Activated naive CD8-positive, alpha-beta T cell (primary cell): Measurements from ENCODE around the gene KDM5C.

Source experiments
- H3K27ac Mint-ChIP-seq: one replicate; pipeline ENCODE4 v1.8.0; 2021; ENCODE audit warnings: mixed read lengths
- H3K27me3 Mint-ChIP-seq: one replicate; pipeline ENCODE4 v1.8.0; 2021; ENCODE audit warnings: mixed read lengths
- H3K36me3 Mint-ChIP-seq: one replicate; pipeline ENCODE4 v1.8.0; 2021; ENCODE audit warnings: mixed read lengths
- H3K4me1 Mint-ChIP-seq: one replicate; pipeline ENCODE4 v1.8.0; 2021; ENCODE audit warnings: low read depth, mixed read lengths
- H3K4me3 Mint-ChIP-seq: one replicate; pipeline ENCODE4 v1.8.0; 2021; ENCODE audit warnings: mild to moderate bottlenecking, mixed read lengths
- H3K9me3 Mint-ChIP-seq: one replicate; pipeline ENCODE4 v1.8.0; 2021; ENCODE audit warnings: low read depth, mixed read lengths

KDM5C gene

DNA sequence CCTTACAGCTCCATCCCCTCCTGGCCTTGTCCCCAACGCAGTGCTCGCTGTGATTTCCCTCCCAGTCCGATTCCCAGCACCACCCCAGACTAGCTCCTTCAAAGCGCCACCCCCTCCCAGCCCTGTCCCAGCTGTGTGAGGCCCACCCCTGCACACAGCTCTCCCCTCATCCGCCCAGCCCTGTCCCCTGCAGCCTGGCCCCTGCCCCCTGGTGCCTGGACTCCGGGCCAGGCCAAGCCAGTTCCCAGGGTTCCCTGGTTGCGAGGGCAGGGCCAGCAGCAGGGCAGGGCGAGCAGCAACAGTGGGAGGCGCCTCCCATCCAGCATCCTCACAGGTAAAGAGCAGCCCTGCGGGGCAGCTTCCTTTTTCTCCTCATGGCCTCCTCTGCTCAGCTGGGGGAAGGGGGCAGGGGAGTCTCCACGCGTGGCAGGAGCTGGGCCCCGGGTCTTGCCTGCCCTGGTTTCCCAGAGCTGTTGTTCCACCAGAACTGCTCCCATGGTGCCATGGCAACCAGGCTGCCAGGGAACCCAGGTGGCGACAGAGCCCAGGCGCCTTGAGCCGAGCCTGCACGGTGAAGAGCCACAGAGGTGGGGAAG lies 31.5 kb upstream of the KDM5C start:
- no peak overlapping the region for H3K4me3 Mint-ChIP-seq
- H3K27ac Mint-ChIP-seq, result no peak overlapping the region
- no peaks in the 10 kb centered on the region for H3K36me3 Mint-ChIP-seq
- H3K4me1 Mint-ChIP-seq, result peaks cover 4% of the 10 kb centered on the region
- no peaks in the 10 kb centered on the region for H3K9me3 Mint-ChIP-seq
- no peaks in the 10 kb centered on the region for H3K27me3 Mint-ChIP-seq

- no peak overlapping the region for H3K27ac Mint-ChIP-seq
- no peaks in the 10 kb centered on the region for H3K4me1 Mint-ChIP-seq
- H3K27me3 Mint-ChIP-seq, result no peaks in the 10 kb centered on the region
- H3K9me3 Mint-ChIP-seq, result no peaks in the 10 kb centered on the region
- H3K4me3 Mint-ChIP-seq, result no peak overlapping the region
- H3K36me3 Mint-ChIP-seq, result no peaks in the 10 kb centered on the region
Measured at GRCh38 chrX:53255738-53256191, 30.8 kb upstream of the KDM5C start.

DNA sequence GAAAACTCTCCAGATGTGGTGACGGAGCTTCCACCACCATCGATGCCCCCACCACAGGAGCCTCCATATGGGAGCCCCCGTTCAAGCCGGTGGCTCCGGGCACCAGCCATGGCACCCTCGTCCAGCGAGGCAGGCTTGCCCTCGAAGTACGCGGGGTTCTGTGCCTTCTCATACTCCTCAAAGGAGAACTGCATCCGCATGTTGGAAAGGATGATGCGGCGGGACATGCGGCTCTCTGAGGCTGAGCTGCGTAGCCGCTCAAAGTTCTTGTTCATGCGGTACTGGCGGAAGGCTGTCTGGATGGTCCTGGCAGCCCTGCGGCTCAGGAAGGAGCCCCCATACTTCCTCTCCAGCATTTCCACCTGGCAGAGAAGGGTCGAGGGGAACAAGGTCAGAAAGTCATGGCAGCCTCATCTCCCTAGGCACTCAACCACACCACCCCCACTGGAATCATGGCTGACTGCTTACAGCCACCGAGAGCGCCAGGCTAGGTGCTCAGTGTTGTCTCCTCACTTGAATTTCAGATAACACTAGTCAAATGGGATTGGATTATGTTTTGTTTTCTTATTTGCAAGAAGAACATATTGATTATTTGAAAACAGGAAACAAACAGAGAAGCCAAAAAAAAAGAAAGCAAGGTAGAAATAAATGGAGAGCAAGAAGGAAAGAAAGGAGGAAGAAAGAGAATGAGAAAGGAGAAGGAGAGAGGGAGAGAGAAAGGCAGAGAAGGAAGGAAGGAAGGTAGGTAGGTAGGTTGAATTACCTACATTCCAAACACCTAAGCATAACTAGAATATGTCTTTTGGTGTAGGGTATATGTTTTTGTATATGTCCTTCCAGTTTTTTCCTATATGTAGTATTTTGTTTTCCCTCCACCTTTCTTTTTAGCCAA lies 29.8 kb upstream of the KDM5C start:
- no peaks in the 10 kb centered on the region for H3K36me3 Mint-ChIP-seq
- no peaks in the 10 kb centered on the region for H3K9me3 Mint-ChIP-seq
- H3K27ac Mint-ChIP-seq, result no peak overlapping the region
- H3K27me3 Mint-ChIP-seq, result no peaks in the 10 kb centered on the region
- H3K4me1 Mint-ChIP-seq, result no peaks in the 10 kb centered on the region
- H3K4me3 Mint-ChIP-seq, result no peak overlapping the region

DNA sequence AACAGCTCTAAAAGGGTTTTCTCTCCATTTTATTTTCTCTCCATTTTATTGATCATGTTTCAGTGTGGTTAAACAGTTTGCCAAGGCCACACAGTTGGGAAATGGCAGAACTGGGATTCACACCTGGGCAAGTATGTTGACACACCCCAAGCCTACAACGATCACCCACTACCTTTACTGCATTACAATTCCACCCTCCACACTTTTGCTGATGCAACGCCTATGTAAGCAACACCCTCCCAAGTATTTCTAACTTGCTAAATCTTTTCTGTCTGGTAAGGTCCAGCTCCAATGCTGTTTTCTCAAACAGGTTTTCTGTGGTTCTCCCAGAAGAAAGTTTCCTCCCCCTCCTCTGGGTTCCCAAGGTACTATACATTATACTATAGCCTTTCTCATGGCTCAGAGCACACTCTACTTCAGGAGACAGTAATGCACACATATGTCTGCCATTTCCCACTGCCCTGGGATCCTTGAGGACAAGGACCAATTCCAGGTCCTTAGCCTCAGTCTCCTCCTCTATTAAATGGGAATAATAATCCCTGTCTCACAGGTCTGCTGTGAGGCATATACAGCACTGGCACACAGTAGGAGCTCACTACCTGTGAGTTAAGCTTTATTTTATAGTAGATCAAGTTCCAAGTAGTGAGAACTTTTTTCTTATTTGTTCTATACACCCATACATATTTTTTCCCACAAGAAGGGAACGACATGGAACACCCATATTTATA lies 28.4 kb upstream of the KDM5C start:
- Mint-ChIP-seq H3K36me3 (no peaks in the 10 kb centered on the region), H3K4me1 (no peaks in the 10 kb centered on the region), H3K9me3 (no peaks in the 10 kb centered on the region), H3K4me3 (no peak overlapping the region), H3K27ac (no peak overlapping the region), H3K27me3 (no peaks in the 10 kb centered on the region)

DNA sequence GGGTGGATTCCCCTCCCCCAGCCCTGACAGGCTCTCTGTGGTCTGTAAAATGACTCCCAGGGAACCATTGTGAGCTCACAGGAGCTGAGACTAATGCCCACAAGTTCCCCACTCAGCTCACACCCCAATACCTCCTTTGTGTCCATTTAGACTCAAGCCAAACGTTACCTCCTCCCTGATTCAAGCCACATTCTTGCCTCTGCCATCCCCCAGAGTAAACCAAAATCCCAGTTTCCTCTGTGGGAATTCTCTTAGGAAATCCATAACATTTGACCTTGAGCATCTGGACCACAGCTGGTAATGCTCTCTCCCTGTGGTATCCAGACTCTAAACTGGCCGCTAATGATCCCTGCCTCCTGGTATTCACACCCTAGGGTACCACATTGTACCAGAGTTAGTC lies 26.3 kb upstream of the KDM5C start:
- Mint-ChIP-seq H3K27ac (no peak overlapping the region), H3K27me3 (no peaks in the 10 kb centered on the region), H3K4me3 (no peak overlapping the region), H3K36me3 (no peaks in the 10 kb centered on the region), H3K9me3 (no peaks in the 10 kb centered on the region), H3K4me1 (no peaks in the 10 kb centered on the region)

- H3K9me3 Mint-ChIP-seq, result no peaks in the 10 kb centered on the region
- H3K27me3 Mint-ChIP-seq, result no peaks in the 10 kb centered on the region
- H3K4me1 Mint-ChIP-seq, result no peaks in the 10 kb centered on the region
- no peak overlapping the region for H3K4me3 Mint-ChIP-seq
- no peak overlapping the region for H3K27ac Mint-ChIP-seq
- no peaks in the 10 kb centered on the region for H3K36me3 Mint-ChIP-seq
Measured at GRCh38 chrX:53250556-53250955, 25.5 kb upstream of the KDM5C start.

GRCh38 chrX:53249408-53250042 lies 24.5 kb upstream of the KDM5C start:
- H3K36me3 Mint-ChIP-seq, result no peaks in the 10 kb centered on the region

GRCh38 chrX:53247928-53248327 lies 22.9 kb upstream of the KDM5C start:
- Mint-ChIP-seq H3K9me3 (no peaks in the 10 kb centered on the region), H3K4me3 (no peak overlapping the region), H3K4me1 (no peaks in the 10 kb centered on the region), H3K27me3 (no peaks in the 10 kb centered on the region), H3K27ac (no peak overlapping the region), H3K36me3 (no peaks in the 10 kb centered on the region)

More at GRCh38 chrX:53249408-53250042, 24.5 kb upstream of the KDM5C start:
- no peaks in the 10 kb centered on the region for H3K9me3 Mint-ChIP-seq
- no peak overlapping the region for H3K27ac Mint-ChIP-seq
- H3K4me3 Mint-ChIP-seq, result no peak overlapping the region
- no peaks in the 10 kb centered on the region for H3K4me1 Mint-ChIP-seq
- H3K27me3 Mint-ChIP-seq, result no peaks in the 10 kb centered on the region

- no peaks in the 10 kb centered on the region for H3K4me1 Mint-ChIP-seq
- H3K36me3 Mint-ChIP-seq, result no peaks in the 10 kb centered on the region
- H3K27me3 Mint-ChIP-seq, result no peaks in the 10 kb centered on the region
- H3K4me3 Mint-ChIP-seq, result no peak overlapping the region
- no peak overlapping the region for H3K27ac Mint-ChIP-seq
- H3K9me3 Mint-ChIP-seq, result no peaks in the 10 kb centered on the region
Measured at GRCh38 chrX:53246231-53246630, 21.2 kb upstream of the KDM5C start.

DNA sequence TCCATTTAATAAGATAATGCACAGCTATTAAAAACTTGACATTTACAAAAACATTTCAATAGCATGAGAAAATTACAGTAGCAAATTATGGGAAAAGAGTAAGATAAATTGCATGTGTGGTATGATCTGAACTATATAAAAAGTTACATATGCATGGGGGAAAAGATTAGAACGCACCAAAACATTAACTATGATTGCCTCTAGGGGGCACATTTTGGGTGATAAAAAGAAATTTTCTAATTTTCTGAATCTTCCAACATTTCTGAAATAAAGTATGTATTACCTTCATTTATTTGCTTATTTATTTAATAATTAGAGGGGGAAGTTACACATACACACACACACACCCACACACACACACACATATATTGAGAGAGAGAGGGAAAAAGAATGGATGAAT lies 19.6 kb upstream of the KDM5C start:
- no peaks in the 10 kb centered on the region for H3K27me3 Mint-ChIP-seq
- H3K36me3 Mint-ChIP-seq, result no peaks in the 10 kb centered on the region
- H3K4me3 Mint-ChIP-seq, result no peak overlapping the region
- no peaks in the 10 kb centered on the region for H3K4me1 Mint-ChIP-seq
- no peak overlapping the region for H3K27ac Mint-ChIP-seq
- no peaks in the 10 kb centered on the region for H3K9me3 Mint-ChIP-seq

GRCh38 chrX:53242310-53242709 lies 17.3 kb upstream of the KDM5C start:
- H3K4me1 Mint-ChIP-seq, result peaks cover 1% of the 10 kb centered on the region
- no peaks in the 10 kb centered on the region for H3K36me3 Mint-ChIP-seq
- H3K27me3 Mint-ChIP-seq, result no peaks in the 10 kb centered on the region
- H3K4me3 Mint-ChIP-seq, result no peak overlapping the region
- no peak overlapping the region for H3K27ac Mint-ChIP-seq
- H3K9me3 Mint-ChIP-seq, result no peaks in the 10 kb centered on the region

GRCh38 chrX:53241558-53241957 lies 16.6 kb upstream of the KDM5C start:
- H3K36me3 Mint-ChIP-seq, result no peaks in the 10 kb centered on the region

DNA sequence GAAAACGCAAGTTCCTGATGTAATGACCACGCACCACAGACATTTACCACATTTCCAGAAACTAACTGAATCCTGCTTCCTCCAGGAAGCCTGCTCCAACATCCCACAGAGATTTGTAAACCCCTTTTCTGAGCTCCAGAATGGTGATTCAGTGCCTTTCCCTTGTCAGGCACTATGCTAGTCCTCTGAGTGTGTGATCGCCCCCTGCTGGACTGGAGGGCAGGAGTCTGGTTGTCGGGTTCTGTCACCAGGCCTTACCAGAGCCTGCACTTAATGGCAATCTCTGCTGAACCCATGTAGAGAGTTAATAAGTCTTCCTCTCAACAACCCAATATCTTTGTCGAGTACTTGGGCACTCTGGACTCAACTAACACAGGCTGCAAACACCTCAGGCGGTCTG lies 14.5 kb upstream of the KDM5C start:
- H3K36me3 Mint-ChIP-seq, result no peaks in the 10 kb centered on the region
- no peak overlapping the region for H3K4me3 Mint-ChIP-seq
- H3K27me3 Mint-ChIP-seq, result no peaks in the 10 kb centered on the region
- no peaks in the 10 kb centered on the region for H3K9me3 Mint-ChIP-seq
- peaks cover 1% of the 10 kb centered on the region for H3K4me1 Mint-ChIP-seq
- H3K27ac Mint-ChIP-seq, result no peak overlapping the region

More at GRCh38 chrX:53241558-53241957, 16.6 kb upstream of the KDM5C start:
- Mint-ChIP-seq H3K4me1 (peaks cover 1% of the 10 kb centered on the region), H3K27me3 (no peaks in the 10 kb centered on the region), H3K4me3 (no peak overlapping the region), H3K9me3 (no peaks in the 10 kb centered on the region), H3K27ac (no peak overlapping the region)

GRCh38 chrX:53237056-53237455 lies 12.0 kb upstream of the KDM5C start:
- no peaks in the 10 kb centered on the region for H3K27me3 Mint-ChIP-seq
- H3K36me3 Mint-ChIP-seq, result no peaks in the 10 kb centered on the region
- no peak overlapping the region for H3K4me3 Mint-ChIP-seq
- H3K27ac Mint-ChIP-seq, result no peak overlapping the region
- no peaks in the 10 kb centered on the region for H3K9me3 Mint-ChIP-seq
- H3K4me1 Mint-ChIP-seq, result peaks cover 1% of the 10 kb centered on the region
